ENCODE measurements around the gene CCNL2. TPM values are rescaled to one million over a fixed set of nuclear protein-coding genes. Genes with fewer than 3 reads are reported as not detected.

Gene CCNL2
- total and polyA plus RNA-seq, 2 of the 13 experiments (the other 11 are each of a cell fraction or from before 2014, with no cell fraction given): 105 to 340 TPM

- TF ChIP-seq ZNF687 (CRISPR knock-in tag; IDR thresholded peaks at IDR 0.05): peak; percentile 88
- TF ChIP-seq, protein P1, sequence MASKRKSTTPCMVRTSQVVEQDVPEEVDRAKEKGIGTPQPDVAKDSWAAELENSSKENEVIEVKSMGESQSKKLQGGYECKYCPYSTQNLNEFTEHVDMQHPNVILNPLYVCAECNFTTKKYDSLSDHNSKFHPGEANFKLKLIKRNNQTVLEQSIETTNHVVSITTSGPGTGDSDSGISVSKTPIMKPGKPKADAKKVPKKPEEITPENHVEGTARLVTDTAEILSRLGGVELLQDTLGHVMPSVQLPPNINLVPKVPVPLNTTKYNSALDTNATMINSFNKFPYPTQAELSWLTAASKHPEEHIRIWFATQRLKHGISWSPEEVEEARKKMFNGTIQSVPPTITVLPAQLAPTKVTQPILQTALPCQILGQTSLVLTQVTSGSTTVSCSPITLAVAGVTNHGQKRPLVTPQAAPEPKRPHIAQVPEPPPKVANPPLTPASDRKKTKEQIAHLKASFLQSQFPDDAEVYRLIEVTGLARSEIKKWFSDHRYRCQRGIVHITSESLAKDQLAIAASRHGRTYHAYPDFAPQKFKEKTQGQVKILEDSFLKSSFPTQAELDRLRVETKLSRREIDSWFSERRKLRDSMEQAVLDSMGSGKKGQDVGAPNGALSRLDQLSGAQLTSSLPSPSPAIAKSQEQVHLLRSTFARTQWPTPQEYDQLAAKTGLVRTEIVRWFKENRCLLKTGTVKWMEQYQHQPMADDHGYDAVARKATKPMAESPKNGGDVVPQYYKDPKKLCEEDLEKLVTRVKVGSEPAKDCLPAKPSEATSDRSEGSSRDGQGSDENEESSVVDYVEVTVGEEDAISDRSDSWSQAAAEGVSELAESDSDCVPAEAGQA (IDR thresholded peaks at IDR 0.05; ENCODE audit: low read depth): no peak
- TF ChIP-seq, protein P1 (CRISPR knock-in tag; IDR thresholded peaks at IDR 0.05; ENCODE audit: borderline replicate concordance): no peak
- no peak for TF ChIP-seq RBM22 (optimal IDR thresholded peaks at IDR 0.05; ENCODE audit: low read length)
- TF ChIP-seq NFATC3 (CRISPR knock-in tag; IDR thresholded peaks at IDR 0.05): 0 out of 2 replicates have a peak, but pooled peaks have one; percentile 13
- TF ChIP-seq ZNF788 (CRISPR knock-in tag; IDR thresholded peaks at IDR 0.05; ENCODE audit: borderline replicate concordance): peak; percentile 64; the same call in 1 of the 2 replicates
- 0 out of 2 replicates have a peak, but pooled peaks have one; percentile 16 for TF ChIP-seq MNT (IDR thresholded peaks at IDR 0.05)
- TF ChIP-seq KDM5A (IDR thresholded peaks at IDR 0.05; ENCODE audit: borderline replicate concordance, low read length): no peak
- peak; percentile 52 for TF ChIP-seq ARNT2 (CRISPR knock-in tag; IDR thresholded peaks at IDR 0.05; ENCODE audit: low read depth)
- no peak for TF ChIP-seq ZSCAN29 (CRISPR knock-in tag; conservative IDR thresholded peaks at IDR 0.05)
Observed at GRCh38 chr1:1347663-1348419, 51.3 kb downstream of the CCNL2 start (continued).
